Body of pancreas (tissue), 4 donors: ENCODE results near the gene H1-8. TPM values are rescaled to one million over a fixed set of nuclear protein-coding genes. Genes with fewer than 3 reads are reported as not detected.
A peak's percentile ranks its signal among the peaks of the same experiment; 100 is the strongest.

Experiments used
- ATAC-seq: fragments of 150-250 bp; one replicate; pipeline ENCODE4 v1.9.1; 2016
- DNase-seq, 4 donors: peaks; one replicate each; pipeline ENCODE4 v3.0.0-alpha.2; 2019
- H3K27ac ChIP-seq, 4 donors: fragments of 200-600 bp; sonication (generic); 1 replicate in 3 of 4; 2 replicates in 1 of 4; pipeline versions ENCODE4 v1.5.1 to v1.6.1; 2016 to 2019; ENCODE audit warnings: mild to moderate bottlenecking in 1 of 4, mixed read lengths in 1 of 4, moderate library complexity in 1 of 4
- H3K27me3 ChIP-seq, 2 donors: fragments of 200-600 bp; sonication (generic); one replicate each; pipeline ENCODE4 v1.6.0; 2016; ENCODE audit warnings: mild to moderate bottlenecking in 1 of 2
- H3K36me3 ChIP-seq, 2 donors: fragments of 200-600 bp; sonication (generic); replicated peaks in 1 of 2; 2 replicates each; pipeline ENCODE4 v1.5.1; 2016; ENCODE audit warnings: low read depth in 2 of 2; ENCODE audit not compliant: insufficient read depth in 1 of 2
- H3K4me1 ChIP-seq: fragments of 200-600 bp; sonication (generic); one replicate; pipeline ENCODE4 v1.6.0; 2016
- H3K4me3 ChIP-seq, 2 donors: fragments of 200-600 bp; sonication (generic); 1 replicate in 1 of 2; 2 replicates in 1 of 2; pipeline ENCODE4 v1.5.1; 2016 to 2019
- H3K9me3 ChIP-seq, 3 donors: fragments of 200-600 bp; sonication (generic); 1 replicate in 2 of 3; 2 replicates in 1 of 3; pipeline ENCODE4 v1.5.1; 2016
- POLR2A ChIP-seq, 3 donors: fragments of 450-650 bp; IDR thresholded peaks; one replicate each; pipeline ENCODE4 v1.6.1; 2016; ENCODE audit warnings: antibody characterized with exemption in 3 of 3, mild to moderate bottlenecking in 2 of 3
- WGBS, 2 donors: methylation state at CpG; one replicate each; pipeline ENCODE4 v1.1.5; 2017; 5-methylcytosine and 5-hydroxymethylcytosine counted together
- intact Hi-C: fragments of 100-400 bp; cut with DNase I; formaldehyde crosslinking; loops from one replicate; pipeline ENCODE4 v1.15.1; 2023
- total RNA-seq, 2 donors: library from RNA; depleted of rRNA; stranded (reverse); fragments of >200 nt; gene quantifications; one replicate each; pipeline ENCODE4 v1.1.0, GENCODE V29; 2016
- TF ChIP-seq, protein P1 (sequence below), 7 experiments: fragments of 450-650 bp in 4 of 7; fragments of 200-600 bp in 3 of 7; sonication (generic) in 3 of 7; IDR thresholded peaks; one replicate each; pipeline ENCODE4 v1.5.1; 2016 to 2019; ENCODE audit warnings: antibody characterized with exemption in 7 of 7

The H1-8 gene
- total RNA-seq, 2 donors from 2014 or later: not detected

GRCh38 chr3:129586746-129587430, 43.9 kb downstream of the H1-8 start:
- Histone ChIP-seq H3K9me3 (no peaks in the 10 kb centered on the region), H3K4me3 (no peak overlapping the region), H3K4me1 (peaks cover 4% of the 10 kb centered on the region), H3K27ac (no peak overlapping the region), H3K36me3 (no peaks in the 10 kb centered on the region), H3K27me3 (no peaks in the 10 kb centered on the region)
- 77 to 88% methylated on average over 7 to 17 of the region's 17 CpGs for WGBS, 2 donors
- DNase-seq (no peak), ATAC-seq (no peak)
- TF ChIP-seq POLR2A (IDR thresholded peaks at IDR 0.05): no peak
- TF ChIP-seq, protein P1, sequence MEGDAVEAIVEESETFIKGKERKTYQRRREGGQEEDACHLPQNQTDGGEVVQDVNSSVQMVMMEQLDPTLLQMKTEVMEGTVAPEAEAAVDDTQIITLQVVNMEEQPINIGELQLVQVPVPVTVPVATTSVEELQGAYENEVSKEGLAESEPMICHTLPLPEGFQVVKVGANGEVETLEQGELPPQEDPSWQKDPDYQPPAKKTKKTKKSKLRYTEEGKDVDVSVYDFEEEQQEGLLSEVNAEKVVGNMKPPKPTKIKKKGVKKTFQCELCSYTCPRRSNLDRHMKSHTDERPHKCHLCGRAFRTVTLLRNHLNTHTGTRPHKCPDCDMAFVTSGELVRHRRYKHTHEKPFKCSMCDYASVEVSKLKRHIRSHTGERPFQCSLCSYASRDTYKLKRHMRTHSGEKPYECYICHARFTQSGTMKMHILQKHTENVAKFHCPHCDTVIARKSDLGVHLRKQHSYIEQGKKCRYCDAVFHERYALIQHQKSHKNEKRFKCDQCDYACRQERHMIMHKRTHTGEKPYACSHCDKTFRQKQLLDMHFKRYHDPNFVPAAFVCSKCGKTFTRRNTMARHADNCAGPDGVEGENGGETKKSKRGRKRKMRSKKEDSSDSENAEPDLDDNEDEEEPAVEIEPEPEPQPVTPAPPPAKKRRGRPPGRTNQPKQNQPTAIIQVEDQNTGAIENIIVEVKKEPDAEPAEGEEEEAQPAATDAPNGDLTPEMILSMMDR (IDR thresholded peaks at IDR 0.05): no peak
- intact Hi-C loops: no loop called here

DNA sequence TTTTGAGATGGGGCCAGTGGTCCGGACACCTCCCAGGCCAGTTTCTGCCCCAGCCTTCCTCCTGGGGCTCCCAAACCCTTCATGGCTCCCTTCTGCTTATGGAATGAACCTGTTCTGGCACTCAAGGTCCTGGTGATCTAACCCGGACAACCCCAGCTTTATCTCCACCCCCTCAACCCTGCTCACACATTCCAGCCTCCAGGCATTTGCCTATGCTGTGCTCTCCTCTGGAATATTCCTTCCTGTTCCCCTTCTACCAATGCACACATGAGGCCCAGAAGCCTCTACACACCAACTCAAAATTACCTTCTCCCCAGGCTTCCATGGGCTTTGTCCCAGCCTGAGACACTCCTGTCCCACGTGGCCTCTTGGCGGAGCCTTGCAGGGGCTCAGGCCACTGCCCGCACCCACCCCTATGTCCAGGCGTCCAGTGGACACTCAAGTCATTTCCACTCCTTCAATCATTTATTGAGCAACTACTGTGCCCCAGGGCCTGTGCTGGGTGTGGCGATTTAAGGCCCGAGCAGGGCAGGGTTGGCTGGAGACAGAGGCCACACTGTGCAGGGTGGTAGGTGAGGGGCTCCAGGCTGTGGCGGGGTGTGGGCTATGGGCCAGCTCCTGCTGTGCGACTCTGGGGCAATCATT, 44.7 kb downstream of the H1-8 start:
- no peak for DNase-seq
- WGBS, 2 donors: 83 to 86% methylated on average over 8 to 10 of the region's 10 CpGs
- Histone ChIP-seq H3K27ac (no peak overlapping the region), H3K4me1 (peaks cover 10% of the 10 kb centered on the region), H3K27me3 (no peaks in the 10 kb centered on the region), H3K36me3 (no peaks in the 10 kb centered on the region), H3K9me3 (no peaks in the 10 kb centered on the region), H3K4me3 (no peak overlapping the region)
- TF ChIP-seq, protein P1 (IDR thresholded peaks at IDR 0.05): no peak
- TF ChIP-seq POLR2A (IDR thresholded peaks at IDR 0.05): no peak
- no peak for ATAC-seq
- intact Hi-C loops: no loop called here

DNA sequence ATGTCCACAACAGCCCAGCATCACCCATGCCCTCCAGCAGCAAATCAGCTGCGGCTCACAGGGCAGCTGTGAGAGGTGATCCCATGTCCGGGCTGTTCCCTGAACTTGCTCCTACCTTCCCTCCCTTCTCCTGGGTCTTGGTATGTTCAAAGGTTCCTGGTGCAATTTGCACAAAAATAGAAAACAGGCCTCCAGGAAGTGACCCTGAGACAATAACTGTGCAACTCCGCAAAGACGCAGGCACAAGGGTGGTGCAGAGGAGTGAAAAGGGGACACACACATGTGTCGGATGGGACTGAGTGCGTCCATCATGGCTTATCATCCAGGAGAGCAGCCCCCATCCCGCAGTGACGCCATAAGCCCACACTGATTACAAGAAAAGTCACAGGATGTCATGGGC, 47.2 kb downstream of the H1-8 start:
- H3K9me3 ChIP-seq: no peaks in the 10 kb centered on the region
- no peaks in the 10 kb centered on the region for H3K36me3 ChIP-seq
- H3K27ac ChIP-seq: no peak overlapping the region
- H3K27me3 ChIP-seq: no peaks in the 10 kb centered on the region
- peaks cover 25% of the 10 kb centered on the region for H3K4me1 ChIP-seq
- intact Hi-C loops: no loop called here
- H3K4me3 ChIP-seq: no peak overlapping the region
- no peak for ATAC-seq
- WGBS, 2 donors: 66 to 85% methylated on average over 6 to 8 of the region's 8 CpGs
- TF ChIP-seq POLR2A (IDR thresholded peaks at IDR 0.05): no peak
- TF ChIP-seq, protein P1 (IDR thresholded peaks at IDR 0.05): no peak
- no peak for DNase-seq

DNA sequence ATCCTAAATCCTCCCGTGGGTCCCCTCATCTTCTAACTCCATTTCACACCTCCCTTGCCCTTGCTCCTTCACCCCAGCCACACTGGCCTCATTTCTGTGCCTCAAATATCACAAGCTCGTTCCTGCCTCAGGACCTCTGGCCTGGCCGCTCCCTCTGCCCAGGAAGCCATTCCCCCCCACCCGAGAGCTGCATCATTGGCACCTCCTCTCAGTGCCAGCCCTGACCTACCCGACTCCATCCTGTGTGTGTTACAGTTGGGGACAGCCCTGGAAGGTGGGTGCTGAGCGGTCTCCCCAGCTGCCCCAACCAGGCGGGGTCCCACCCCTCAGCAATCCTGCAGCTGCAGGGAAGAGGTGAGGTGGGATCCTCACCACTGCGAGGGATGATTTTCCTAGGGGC, 49.0 kb downstream of the H1-8 start:
- 73 to 81% methylated on average over 8 of the region's 8 CpGs for WGBS, 2 donors
- no peak for ATAC-seq
- no peaks in the 10 kb centered on the region for H3K36me3 ChIP-seq
- DNase-seq: no peak
- H3K27ac ChIP-seq: peak overlapping the region in 2 of 4 donors; percentile 61 to 79
- intact Hi-C loops: no loop called here
- peaks cover 34% of the 10 kb centered on the region for H3K4me1 ChIP-seq
- H3K9me3 ChIP-seq: no peaks in the 10 kb centered on the region
- TF ChIP-seq POLR2A (IDR thresholded peaks at IDR 0.05): no peak
- TF ChIP-seq, protein P1 (IDR thresholded peaks at IDR 0.05): no peak
- no peaks in the 10 kb centered on the region for H3K27me3 ChIP-seq
- no peak overlapping the region for H3K4me3 ChIP-seq
